ENCODE data around the gene UTS2B.
A peak's percentile ranks its signal among the peaks of the same experiment; 100 is the strongest.

Gene UTS2B

DNA sequence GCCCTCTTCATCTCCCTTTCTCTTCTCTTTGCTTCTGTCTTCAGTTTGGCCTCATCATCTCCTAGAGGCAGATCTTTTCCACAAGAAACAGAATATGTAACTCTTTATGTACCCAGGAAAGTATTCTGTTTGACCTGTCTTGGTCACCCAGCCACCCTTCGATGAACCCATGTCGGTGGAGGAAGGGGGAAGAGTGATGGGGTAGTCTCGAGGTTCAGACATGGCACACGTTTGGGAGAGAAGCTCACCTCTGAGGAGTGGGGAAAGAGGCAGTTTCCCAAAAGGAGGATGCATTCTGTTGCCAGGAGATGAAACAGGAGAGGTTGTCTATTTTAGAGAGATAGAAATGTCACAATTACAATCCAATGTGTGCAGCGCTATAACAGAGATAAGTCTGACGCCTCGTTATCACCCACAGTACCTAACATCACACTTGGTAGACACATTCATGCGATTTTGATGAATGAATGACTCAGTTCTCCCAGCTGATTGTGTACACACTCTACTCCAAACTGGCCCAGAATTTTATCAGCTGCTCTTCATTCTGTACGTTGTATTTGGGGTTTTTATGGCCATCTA lies 1.9 kb downstream of the UTS2B start:
- DNase-seq (ENCODE audit: low read depth, low spot score) = no peak

DNA sequence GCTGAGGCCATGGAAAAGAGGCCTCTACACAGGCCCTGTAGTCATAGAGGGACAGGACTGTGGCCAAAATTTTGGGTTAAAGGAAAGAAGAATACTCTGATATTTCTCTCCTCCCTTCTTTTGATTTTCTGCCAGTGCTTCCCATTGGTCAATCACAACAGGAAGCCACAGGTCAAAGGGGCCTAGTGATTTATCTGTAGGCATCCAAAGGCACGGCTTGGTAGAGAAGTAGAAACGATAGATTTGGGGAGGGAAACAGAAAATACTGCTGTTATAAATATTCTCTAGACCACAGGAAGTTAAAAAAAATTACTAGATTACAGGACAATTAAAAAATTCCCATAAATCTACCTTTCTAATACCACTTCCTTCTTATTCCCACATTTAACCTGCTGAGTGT lies 2.8 kb downstream of the UTS2B start:
- H3K27ac ChIP-seq = no peak overlapping the region
- no peak for DNase-seq (ENCODE audit: low read depth, low spot score)

More for the DNA sequence above, 1.9 kb downstream of the UTS2B start:
- H3K27ac ChIP-seq = peak overlapping the region; percentile 85

DNA sequence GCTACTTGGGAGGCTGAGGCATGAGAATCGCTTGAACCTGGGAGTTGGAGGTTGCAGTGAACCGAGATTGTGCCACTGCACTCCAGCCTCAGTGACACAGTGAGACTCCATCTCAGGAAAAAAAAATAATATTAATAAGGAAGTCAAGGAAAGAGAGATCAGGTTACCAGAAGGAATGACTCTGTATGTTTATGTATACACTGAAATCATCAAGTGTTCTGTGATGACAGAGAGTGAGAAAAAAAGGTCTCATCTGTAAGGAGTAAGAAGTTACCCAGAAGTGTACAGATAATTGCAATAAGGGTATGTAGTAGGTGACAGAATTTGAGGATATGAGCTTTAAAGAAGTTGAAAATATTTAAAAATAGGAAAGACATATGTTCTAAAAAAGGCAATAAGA lies 5.4 kb downstream of the UTS2B start:
- H3K27ac ChIP-seq = no peak overlapping the region
- no peak for DNase-seq (ENCODE audit: low read depth, low spot score)

DNA sequence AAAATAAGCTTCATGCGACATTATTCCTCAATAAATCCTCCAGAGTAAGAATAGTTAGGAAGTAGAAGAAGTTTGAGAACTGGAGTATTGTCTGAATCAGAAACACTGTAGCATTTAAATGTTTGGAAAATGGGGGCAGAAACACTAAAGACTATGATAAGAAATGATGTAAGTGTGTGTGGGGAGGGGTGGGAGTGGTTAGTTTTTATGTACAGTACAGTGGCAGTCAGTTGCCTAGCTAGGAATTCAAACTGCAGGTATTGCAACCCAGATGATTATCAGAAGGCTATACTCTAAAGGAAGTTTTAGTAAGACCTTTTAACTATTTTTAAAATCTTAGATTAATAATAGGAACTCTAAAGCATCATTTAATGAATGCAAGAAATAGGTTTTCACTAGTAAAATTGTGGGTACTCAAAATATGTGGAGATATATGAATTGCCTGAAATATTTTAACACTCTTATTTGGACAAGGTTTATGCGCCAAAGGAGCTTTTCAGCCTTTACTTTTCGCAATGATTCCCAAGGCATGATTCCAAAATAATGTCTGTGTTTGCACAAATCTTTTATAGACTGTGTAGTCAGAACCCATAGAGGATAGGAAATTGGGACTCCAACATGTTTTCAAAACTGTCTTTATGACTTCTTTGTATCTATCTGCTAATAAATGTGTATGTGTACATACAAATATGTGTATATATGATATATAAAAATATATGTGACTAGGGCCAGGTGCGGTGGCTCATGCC lies 9.1 kb downstream of the UTS2B start:
- no peak overlapping the region for H3K27ac ChIP-seq

DNA sequence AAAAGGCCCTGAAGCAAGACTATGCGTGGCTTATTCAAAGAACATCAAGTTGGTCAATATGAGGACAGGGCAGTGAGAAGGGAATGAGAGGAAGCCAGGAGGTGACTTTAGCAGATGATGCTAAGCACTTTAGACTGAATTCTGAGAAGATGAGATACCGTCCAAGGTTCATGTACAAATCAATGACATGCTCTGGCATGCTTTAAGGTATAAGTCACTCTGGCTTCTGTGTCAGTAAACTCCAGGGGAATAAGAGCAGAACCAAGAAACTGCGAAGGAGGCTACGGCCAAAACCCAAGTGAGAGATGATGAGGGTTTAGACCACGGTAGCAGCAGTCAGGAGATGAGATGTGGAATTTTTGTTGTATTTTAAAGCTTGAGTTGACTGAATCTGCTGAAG lies 10.0 kb downstream of the UTS2B start:
- no peak for DNase-seq (ENCODE audit: low read depth, low spot score)

More for the DNA sequence above, 9.1 kb downstream of the UTS2B start:
- DNase-seq (ENCODE audit: low read depth, low spot score) = no peak

DNA sequence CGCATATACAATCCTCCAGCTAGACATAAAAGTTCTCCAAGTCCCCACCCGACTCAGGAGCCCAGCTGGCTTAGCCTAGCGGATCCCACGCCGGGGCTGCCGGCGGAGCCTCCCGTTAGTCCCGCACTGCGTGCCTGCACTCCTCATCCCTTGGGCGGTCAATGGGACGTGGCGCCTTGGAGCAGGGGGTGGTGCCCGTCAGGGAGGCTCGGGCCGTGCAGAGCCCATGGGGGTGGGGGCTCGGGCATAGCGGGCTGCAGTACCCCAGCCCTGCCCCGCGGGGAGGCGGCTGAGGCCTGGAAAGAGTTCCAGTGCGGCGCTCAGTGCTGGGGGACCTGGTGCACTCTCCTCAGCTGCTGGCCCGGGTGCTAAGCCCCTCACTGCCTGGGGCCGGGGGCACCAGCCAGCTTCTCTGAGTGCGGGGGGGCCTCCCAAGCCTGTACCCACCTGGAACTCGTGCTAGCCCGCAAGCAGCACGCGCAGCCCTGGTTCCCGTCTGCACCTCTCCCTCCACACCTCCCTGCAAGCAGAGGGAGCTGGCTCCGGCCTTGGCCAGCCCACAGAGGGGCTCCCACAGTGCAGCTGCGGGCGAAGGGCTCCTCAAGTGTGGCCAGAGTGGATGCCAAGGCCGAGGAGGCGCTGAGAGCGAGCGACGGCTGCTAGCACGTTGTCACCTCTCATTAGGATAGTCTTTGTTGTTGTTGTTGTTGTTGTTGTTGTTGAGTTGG lies 13.3 kb downstream of the UTS2B start:
- no peak for DNase-seq (ENCODE audit: low read depth, low spot score)
- H3K27ac ChIP-seq = no peak overlapping the region

More for the DNA sequence above, 10.0 kb downstream of the UTS2B start:
- H3K27ac ChIP-seq = no peak overlapping the region

DNA sequence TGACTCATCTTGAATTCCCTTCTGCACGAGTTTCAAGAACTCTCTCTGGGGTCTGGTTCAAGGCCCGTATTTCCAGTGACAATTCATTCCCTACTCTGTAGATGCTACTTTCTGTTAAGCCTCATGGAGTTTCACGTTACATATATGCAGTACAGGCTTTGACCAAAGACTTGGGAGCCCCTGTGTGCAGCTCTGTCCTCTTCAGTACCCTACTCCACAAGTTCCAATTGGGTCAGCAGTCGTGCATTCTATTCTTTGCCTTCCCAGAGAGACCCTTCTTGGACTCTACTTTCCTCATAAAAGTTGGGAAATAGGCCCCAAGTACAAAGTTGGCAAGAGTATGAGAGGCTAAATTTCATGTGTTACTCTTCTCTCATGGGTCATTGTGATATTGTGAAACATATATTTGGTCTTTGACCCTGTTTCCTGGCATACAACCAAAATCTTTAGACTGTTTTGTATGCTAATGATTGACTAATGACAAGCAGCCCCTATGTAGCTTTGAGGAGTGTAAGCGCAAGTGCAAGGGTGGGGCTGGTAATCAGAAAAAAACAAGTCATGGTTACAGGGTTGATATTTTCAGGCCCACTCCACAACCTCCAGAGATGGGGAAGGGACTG lies 16.1 kb downstream of the UTS2B start:
- no peak overlapping the region for H3K27ac ChIP-seq
- no peak for DNase-seq (ENCODE audit: low read depth, low spot score)

DNA sequence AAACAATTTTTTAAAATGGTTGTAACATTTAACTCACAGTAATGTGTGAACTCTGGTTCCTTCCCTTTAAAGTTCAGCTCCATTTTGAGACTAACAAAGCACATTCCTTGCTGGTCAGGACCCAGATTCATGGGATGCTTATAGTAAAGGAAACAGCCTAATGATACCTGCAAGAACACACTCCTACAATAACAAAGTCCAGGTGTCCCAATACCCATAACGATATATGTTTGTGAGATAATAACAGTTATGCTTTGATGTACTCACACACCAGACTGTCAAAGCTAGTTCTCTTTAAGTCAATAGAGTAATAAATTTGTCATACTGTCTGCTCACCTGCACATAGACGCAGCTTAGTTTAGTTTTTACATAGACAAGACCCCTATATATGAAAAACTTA lies 17.0 kb downstream of the UTS2B start:
- H3K27ac ChIP-seq = no peak overlapping the region
- no peak for DNase-seq (ENCODE audit: low read depth, low spot score)

DNA sequence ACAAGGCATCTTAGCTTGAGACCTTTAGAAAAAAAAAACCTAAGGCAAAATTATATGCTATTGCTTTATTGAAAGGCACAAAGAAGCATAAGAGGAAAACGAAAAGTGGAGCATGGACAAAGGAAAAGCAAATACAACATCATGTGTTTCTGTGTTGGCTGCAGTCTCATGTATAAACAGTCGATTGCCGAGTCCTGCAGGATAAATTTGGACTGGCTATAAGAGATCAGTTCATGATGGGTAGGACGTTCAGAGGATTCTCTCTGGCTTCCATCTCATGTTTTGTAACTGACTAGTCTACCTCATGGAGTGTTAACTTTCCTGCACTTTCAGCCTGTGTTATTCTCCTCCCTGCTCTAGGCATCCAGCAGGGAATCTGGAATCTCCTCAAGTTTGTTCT lies 23.0 kb downstream of the UTS2B start:
- no peak overlapping the region for H3K27ac ChIP-seq
- DNase-seq (ENCODE audit: low read depth, low spot score) = no peak

DNA sequence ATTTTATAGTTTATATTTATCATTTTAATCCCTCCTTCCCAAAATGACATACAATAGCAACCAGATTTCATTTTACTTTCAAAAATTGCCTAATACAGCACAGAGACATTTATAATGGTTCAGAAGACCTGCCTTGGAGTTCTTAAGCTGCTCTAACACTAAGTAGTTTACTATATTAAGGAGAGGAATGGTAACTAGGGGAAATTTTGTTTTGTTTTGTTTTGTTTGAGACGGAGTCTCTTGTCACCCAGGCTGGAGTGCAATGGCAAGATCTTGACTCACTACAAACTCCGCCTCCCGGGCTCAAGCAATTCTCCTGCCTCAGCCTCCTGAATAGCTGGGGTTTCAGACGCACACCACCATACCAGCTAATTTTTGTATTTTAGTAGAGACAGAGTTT lies 23.9 kb downstream of the UTS2B start:
- no peak for DNase-seq (ENCODE audit: low read depth, low spot score)
- H3K27ac ChIP-seq = no peak overlapping the region

DNA sequence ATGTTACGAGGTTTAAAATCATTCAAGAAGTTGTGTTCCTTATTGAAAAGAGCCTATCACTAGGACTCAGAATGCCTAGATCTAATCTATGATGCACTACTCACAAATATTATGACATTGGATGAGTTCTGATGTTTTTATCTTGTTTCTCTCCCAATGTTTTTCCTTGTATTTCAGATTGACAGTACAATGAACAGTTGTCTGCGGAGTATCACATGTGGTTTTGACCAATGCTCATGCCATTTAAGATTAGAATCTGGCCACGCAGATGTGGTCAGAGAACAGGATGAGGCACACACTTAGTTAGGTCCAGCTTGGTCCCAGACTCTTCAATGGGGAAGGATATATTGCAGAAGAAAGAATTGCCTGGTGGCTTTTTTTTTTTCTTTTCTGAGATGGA lies 26.7 kb downstream of the UTS2B start:
- no peak overlapping the region for H3K27ac ChIP-seq
- DNase-seq (ENCODE audit: low read depth, low spot score) = no peak

DNA sequence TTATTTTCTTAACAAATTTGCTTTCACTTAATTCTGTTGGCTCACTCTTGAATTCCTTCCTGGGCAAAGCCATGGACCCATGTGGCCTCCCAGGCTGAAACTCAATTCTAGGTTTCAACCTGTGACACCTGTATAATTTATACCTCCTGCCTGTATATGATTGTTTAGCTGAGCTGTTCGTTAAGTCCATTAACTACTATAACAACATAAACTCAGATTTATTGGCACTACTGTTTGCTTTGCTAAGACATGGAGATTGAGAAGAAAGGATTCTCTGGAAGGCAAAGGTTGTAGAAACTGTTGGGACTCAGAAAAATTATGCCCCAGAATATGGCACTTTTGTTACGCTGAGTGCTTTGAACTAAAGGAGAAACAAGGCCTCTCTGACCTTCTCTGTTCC lies 27.9 kb downstream of the UTS2B start:
- H3K27ac ChIP-seq = no peak overlapping the region

DNA sequence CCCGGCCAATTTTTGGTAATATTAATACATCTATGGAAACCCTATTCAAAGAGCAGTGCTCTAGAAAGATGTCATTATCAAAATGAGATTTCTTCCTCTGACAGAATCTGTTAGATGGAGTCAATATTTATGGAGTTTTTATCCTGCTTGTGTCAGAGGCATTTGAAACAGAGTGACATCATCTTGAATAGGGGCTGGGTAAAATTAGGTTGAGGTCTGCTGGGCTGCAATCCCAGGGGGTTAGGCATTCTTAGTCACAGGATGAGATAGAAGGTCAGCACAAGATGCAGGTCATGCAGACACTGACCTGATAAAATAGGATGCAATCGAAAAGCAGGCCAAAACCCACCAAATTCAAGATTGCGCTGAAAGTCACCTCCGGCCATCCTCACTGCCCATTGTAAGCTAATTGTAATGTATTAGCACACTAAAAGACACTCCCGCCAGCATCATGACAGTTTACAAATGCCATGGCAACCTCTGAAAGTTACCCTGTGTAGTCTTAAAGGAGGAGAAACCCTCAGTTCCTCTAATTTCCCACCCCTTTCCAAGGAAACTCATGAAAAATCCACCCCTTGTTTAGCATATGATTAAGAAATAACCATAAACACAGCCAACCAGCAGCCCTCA lies 28.4 kb downstream of the UTS2B start:
- no peak overlapping the region for H3K27ac ChIP-seq
- no peak for DNase-seq (ENCODE audit: low read depth, low spot score)

More for the DNA sequence above, 27.9 kb downstream of the UTS2B start:
- no peak for DNase-seq (ENCODE audit: low read depth, low spot score)

DNA sequence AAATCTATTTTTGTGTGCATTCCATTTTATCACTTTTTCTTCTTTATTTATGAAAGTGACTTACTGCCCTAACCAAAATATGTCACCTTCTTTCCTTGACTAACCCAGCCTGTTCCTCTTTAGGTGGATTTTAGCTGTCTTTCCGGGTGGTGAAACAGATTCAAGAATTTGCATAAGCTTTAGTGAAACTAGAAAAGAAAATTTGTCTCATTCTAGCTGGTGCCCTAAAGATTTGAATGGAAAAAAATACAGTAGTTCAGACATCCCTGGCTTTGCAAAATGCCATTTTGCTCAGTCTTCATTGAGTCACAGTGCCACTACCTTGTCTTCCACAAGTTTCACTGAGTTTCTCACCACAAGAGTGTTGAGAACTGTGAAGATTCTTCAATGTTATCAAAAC lies 29.3 kb downstream of the UTS2B start:
- no peak overlapping the region for H3K27ac ChIP-seq
- no peak for DNase-seq (ENCODE audit: low read depth, low spot score)

DNA sequence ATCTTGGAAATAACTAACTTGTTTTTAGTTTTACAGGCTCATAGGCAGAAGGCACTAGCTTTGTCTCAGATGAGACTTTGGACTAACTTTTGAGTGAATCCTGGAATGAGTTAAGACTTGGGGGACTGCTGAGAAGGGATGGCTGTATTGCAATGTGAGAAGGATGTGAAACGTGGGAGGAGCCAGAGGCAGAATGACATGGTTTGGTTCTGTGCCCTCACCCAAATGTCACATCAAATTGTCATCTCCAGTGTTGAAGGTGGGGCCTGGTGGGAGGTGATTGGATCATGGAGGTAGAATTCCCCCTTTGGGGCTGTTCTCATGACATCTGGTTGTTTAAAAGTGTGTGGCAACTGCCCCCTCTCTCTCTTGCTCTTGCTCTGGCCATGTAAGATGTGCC lies 29.9 kb downstream of the UTS2B start:
- no peak for DNase-seq (ENCODE audit: low read depth, low spot score)
- H3K27ac ChIP-seq = no peak overlapping the region

DNA sequence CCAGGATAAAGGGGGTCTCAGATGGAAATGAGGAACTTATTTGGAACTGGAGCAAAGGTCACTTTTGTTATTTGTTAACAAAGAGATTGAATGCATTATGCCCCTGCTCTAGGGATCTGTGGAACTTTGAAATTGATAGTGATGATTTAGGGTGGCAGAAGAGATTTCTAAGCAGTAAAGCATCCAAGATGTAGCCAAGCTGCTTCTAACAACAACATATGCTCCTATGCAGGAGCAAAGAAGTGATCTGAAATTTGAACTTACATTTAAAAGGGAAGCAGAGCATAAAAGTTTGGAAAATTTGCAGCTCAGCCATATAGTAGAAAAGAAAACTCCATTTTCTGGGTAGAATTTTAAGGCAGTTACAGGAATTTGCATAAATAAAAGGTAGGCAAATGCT lies 31.5 kb downstream of the UTS2B start:
- H3K27ac ChIP-seq = no peak overlapping the region
- no peak for DNase-seq (ENCODE audit: low read depth, low spot score)

DNA sequence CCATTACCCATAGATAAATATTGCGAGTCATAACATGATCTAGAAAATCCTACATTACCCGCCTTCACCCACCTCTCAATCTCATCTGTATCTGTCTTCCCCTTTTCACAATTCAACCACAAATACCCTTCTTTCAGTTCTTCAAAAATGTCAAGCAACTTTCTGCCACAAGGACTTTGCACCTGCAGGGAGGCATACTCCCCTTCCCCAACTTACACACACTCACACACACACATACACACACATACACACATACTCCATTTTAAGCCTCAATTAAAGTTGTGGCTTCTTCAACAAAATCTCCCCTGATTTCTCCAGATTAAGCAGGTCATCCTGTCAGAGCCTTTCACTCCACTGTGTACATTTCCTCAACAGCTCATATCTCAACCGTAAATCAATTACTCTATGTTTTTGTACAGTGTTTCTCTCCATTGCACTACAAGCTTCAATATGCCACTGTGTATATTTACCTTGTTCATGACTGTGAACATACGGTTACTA lies 34.2 kb downstream of the UTS2B start:
- DNase-seq (ENCODE audit: low read depth, low spot score) = no peak
- no peak overlapping the region for H3K27ac ChIP-seq

DNA sequence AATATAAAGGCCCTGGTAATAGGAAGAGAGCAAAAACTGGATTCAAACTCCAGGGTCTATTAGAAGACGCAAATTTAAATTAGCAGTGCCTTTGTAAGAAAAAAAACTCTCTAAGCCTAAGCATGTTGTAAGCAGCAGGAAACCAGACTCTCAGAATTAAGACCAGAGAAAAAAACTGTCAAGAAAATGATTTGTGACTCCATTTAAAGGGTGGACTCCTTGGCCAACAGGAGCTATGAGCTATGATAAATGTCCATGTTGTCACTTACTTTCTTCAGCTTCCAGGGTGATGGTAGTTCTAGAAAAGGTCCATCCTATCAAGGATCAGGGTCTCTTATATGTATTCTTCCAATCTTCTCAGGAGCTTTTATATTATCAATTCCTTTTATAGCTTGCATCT lies 36.0 kb downstream of the UTS2B start:
- DNase-seq (ENCODE audit: low read depth, low spot score) = no peak
- H3K27ac ChIP-seq = no peak overlapping the region

DNA sequence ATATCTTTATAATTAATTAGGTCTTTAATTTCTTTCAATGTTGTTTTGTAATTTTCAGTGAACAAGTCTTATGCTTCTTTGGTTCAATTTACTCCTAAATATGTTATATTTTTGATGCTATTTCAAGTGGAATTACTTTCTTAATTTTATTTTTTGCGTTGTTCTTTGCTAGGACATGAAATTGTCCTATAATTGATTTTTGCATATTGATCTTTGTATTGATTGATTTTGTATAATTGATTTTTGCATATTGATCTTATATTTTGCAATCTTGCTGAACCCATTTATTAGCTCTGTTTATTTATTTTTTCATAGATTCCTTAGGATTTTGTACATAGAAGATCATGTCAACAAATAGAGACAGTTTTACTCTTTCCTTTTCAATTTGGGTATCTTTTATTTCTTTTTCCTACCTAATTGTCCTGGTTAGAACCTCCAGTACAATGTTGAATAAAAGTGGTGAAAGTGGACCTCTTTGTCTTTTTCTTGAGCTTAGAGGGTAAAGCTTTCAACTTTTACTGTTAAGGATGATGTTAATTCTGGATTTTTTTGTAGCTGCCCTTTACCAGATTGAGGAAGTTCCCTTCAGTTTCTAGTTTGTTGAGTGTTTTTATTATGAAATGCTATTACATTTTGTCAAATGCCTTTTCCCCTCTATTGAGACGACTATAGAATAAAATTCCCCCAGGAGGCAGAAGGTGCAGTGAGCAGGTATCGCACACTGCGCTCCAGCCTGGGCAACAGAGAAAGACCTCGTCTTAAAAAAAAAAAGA lies 37.9 kb downstream of the UTS2B start:
- DNase-seq (ENCODE audit: low read depth, low spot score) = no peak
- no peak overlapping the region for H3K27ac ChIP-seq

Measured in epithelial cell of prostate (primary cell).